ENCODE data around the gene CLMP. TPM values are rescaled to one million over a fixed set of nuclear protein-coding genes. Genes with fewer than 3 reads are reported as not detected.
A peak's percentile ranks its signal among the peaks of the same experiment; 100 is the strongest.

The CLMP gene
- total and polyA plus RNA-seq, 2 donors (not counting 1 experiment from before 2014, with no cell fraction given), result 0.01 TPM; not detected in 1

DNA sequence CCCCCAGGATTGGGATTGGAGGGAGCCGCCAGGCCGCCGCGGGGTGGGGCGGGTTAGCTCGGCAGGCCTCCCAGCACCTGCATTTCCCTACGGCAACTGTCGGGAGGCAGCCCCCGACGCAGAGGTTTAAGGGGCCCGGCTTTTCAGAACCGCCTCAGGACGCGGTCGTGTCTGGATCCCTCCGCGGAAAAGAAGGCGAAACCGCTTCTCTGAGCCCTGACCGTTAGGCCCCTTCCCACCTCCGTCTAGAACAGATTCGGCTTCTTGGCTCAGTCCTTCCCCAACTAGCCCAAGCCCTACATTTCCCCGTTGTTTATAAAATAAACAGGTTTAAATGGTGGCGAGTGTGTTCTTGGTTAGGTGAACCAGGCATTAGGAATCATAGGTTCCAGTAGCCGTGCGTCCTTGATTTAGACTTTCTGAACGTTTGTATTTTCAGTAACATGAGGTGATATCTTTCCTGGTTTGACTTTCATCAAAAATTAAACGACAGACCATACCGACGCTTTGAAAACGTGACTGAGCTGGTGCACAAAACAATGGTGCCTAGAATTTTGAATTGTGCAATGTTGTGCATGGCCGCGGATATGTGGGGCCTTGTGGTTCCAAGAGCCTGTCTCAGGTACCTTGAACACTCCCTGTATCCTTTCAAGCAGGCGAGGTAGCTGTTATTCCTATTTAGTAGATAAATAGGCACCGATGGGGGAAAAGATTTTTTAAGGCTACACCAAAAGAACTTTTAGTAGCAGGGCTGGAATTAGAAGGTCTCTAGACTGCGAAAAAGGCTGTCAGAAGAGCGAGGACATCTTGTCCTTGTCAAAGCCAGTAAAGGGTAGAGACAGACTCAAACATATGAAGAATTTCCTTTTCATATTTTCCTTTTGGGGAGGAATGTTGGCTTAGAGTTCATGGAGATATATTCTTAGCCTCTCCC is 131.9 kb downstream of the CLMP start:
- Histone ChIP-seq H3K4me3 (ENCODE audit: control extremely low read depth in 1 of 5, extremely low read depth in 1 of 5, insufficient read depth in 1 of 5, low read depth in 2 of 5, low read length in 4 of 5) (peak overlapping the region; percentile 88 to 100 (median 96)), H3K4me2 (replicated peaks; ENCODE audit: low read depth, low read length, poor library complexity, severe bottlenecking) (peak overlapping the region; percentile 91), H3K4me1 (ENCODE audit: control insufficient read depth in 2 of 2, insufficient read depth in 2 of 2, low read length in 2 of 2) (peaks cover 56 to 60% of the 10 kb centered on the region in 2 donors), H3K36me3 (replicated peaks in 1 of 2; ENCODE audit: control extremely low read depth in 1 of 2, control insufficient read depth in 1 of 2, extremely low read depth in 1 of 2, insufficient read depth in 2 of 2, low read length in 1 of 2) (peaks cover 5 to 34% of the 10 kb centered on the region in 2 experiments), H4K20me1 (ENCODE audit: control insufficient read depth, insufficient read depth, low read length, poor library complexity, severe bottlenecking) (peaks cover 37% of the 10 kb centered on the region), H3K9me3 (ENCODE audit: control extremely low read depth in 1 of 3, control insufficient read depth in 2 of 3, insufficient read depth in 1 of 3, low read length in 2 of 3) (no peaks in the 10 kb centered on the region), H3K27me3 (replicated peaks in 1 of 4; ENCODE audit: control extremely low read depth in 1 of 4, control insufficient read depth in 3 of 4, insufficient read depth in 4 of 4, low read length in 3 of 4) (no peaks in the 10 kb centered on the region), H2AFZ (ENCODE audit: insufficient read depth, low read depth, low read length, poor library complexity, severe bottlenecking) (peak overlapping the region; percentile 90), H3K27ac (ENCODE audit: low read length in 2 of 2) (peak overlapping the region; percentile 99 to 100), H3K9ac (ENCODE audit: low read length) (peak overlapping the region; percentile 99), H3K79me2 (ENCODE audit: control insufficient read depth, insufficient read depth, low read length) (peaks cover 70% of the 10 kb centered on the region)
- H3K27ac Mint-ChIP-seq, result peak overlapping the region; percentile 100
- TF ChIP-seq, protein P1, sequence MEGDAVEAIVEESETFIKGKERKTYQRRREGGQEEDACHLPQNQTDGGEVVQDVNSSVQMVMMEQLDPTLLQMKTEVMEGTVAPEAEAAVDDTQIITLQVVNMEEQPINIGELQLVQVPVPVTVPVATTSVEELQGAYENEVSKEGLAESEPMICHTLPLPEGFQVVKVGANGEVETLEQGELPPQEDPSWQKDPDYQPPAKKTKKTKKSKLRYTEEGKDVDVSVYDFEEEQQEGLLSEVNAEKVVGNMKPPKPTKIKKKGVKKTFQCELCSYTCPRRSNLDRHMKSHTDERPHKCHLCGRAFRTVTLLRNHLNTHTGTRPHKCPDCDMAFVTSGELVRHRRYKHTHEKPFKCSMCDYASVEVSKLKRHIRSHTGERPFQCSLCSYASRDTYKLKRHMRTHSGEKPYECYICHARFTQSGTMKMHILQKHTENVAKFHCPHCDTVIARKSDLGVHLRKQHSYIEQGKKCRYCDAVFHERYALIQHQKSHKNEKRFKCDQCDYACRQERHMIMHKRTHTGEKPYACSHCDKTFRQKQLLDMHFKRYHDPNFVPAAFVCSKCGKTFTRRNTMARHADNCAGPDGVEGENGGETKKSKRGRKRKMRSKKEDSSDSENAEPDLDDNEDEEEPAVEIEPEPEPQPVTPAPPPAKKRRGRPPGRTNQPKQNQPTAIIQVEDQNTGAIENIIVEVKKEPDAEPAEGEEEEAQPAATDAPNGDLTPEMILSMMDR (IDR thresholded peaks at IDR 0.05), result no peak
- TF ChIP-seq EZH2 (IDR thresholded peaks at IDR 0.05; ENCODE audit: borderline replicate concordance, insufficient read depth, low read depth, low read length, poor library complexity, severe bottlenecking), result no peak
- peak overlapping the region; percentile 99 for H3K4me3 Mint-ChIP-seq
- H3K9me3 Mint-ChIP-seq (ENCODE audit: insufficient read depth), result no peaks in the 10 kb centered on the region
- peak; percentile 6 for ATAC-seq (ENCODE audit: low read depth)
- CTCF ChIA-PET, result interaction anchor here (1.0 to 12.0 kb wide), 4 partner anchors 8 to 40 kb away, joined by 4 to 85 read pairs (median 6); no protein-coding TSS in a partner anchor
- peak; percentile 77 for DNase-seq
- WGBS (ENCODE audit: insufficient coverage), result 0% methylated on average over 20 of the region's 37 CpGs
- intact Hi-C loops (cut with micrococcal nuclease), result loop anchor here (1.0 to 5.0 kb wide), 4 partner anchors 7 to 317 kb away; partner anchors contain the start of gene JHY
- H3K4me1 Mint-ChIP-seq, result peaks cover 61% of the 10 kb centered on the region
- POLR2A ChIA-PET, result interaction anchor here (0.7 to 1.3 kb wide), 5 partner anchors 8 to 1771 kb away, joined by 3 to 10 read pairs (median 3); partner anchors contain the start of gene SC5D
- H3K27me3 Mint-ChIP-seq, result no peaks in the 10 kb centered on the region

All from B cell (primary cell).